ENCODE results near the gene IVNS1ABP.
"Not testable (repeated sequence)": the region's sequence is repeated elsewhere in the genome, so short reads cannot be mapped to it uniquely, and the experiment has no call there.

Gene IVNS1ABP

DNA sequence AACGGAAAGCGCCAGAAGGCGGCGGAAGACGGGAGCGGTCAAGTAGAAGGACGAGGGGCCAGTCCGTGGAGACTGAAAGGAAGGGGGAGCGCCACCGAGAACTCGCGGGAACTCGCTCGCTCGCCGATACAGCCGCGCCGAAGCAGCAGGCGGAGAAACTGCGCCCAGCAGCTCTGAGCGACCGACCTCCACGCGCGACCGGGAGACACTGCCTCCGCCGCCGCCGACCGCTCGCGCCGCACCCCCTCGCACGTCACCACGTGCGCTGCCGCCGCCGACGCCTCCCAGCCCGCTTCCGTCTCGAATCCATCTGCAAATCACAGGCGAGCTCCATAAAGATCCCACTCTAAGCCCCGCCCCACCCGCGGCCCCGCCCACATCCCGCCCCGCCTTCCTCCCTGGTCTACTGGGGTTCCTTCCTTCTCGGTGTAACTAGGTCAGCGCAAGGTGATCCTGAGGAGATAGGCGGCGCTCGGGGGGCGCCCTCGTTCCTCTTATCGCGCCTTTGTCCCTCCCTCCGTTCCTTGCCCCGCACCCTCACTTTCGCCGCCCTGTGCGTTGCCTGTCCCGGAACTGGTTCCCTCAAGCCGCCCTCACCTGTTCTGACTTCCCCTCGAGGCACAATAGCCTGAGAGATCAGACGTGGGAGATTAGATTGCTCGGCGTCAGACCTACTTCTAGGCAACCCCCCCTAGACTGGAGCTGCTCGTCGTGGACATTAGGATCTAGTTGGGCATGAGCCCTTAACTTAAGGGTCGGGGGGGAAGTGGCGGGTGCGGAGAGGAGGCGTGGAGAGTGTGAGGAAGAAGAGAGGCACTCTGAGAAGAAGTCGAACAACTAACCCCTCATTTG lies at the start of gene IVNS1ABP:
IVNS1ABP (minus strand) TSS at position 210 of the 852 bp plus-strand sequence. CDS start 7,750 bp downstream, outside the sequence.
- H3K36me3 Mint-ChIP-seq (ENCODE audit: insufficient read depth): peaks cover 31% of the 10 kb centered on the region

DNA sequence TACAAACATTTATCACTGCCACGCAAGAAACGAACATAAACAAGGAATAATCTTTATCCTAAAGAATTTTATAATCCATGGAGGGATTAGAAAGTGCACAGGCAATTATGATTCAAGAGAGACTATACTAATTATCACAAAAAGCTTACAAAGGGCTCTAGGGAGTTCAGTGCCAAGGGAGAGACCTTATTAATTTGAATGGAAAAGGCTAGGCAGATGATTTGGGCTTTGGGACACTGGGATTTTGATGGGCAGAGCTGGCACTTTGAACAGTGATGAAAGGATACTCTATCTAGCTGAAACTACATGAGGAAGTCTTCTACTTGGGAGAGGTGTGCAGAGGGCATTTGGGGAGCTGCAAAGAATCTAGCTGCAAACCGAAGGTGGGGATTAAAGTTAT lies 48.9 kb upstream of the IVNS1ABP start:
- H3K4me1 Mint-ChIP-seq: no peaks in the 10 kb centered on the region
- peaks cover 13% of the 10 kb centered on the region for H3K27me3 Mint-ChIP-seq
- ATAC-seq (replicated peaks; ENCODE audit: extremely low read depth, poor library complexity, severe bottlenecking): no peak
- no peak overlapping the region for H3K27ac Mint-ChIP-seq (ENCODE audit: low read depth)
- H3K36me3 Mint-ChIP-seq (ENCODE audit: insufficient read depth): no peaks in the 10 kb centered on the region
- DNase-seq (ENCODE audit: low spot score in 2 of 2): no peak
- H3K4me3 Mint-ChIP-seq: no peak overlapping the region
- peaks cover 13% of the 10 kb centered on the region for H3K9me3 Mint-ChIP-seq

More for the DNA sequence above, at the start of gene IVNS1ABP:
- H3K27me3 Mint-ChIP-seq: no peaks in the 10 kb centered on the region
- peak within 1 kb of the TSS; percentile 99 for H3K27ac Mint-ChIP-seq (ENCODE audit: low read depth)
- peak within 1 kb of the TSS; percentile 95 for H3K4me3 Mint-ChIP-seq
- DNase-seq (ENCODE audit: low spot score in 2 of 2) (peak; percentile 84 to 94), ATAC-seq (replicated peaks; ENCODE audit: extremely low read depth, poor library complexity, severe bottlenecking) (peak; percentile 70)
- H3K9me3 Mint-ChIP-seq: no peaks in the 10 kb centered on the region
- peaks cover 48% of the 10 kb centered on the region for H3K4me1 Mint-ChIP-seq

- not testable (repeated sequence) for DNase-seq (ENCODE audit: low spot score in 2 of 2); H3K4me1 Mint-ChIP-seq; ATAC-seq (replicated peaks; ENCODE audit: extremely low read depth, poor library complexity, severe bottlenecking); H3K36me3 Mint-ChIP-seq (ENCODE audit: insufficient read depth); H3K4me3 Mint-ChIP-seq; H3K27ac Mint-ChIP-seq (ENCODE audit: low read depth)
- Mint-ChIP-seq H3K27me3 (peaks cover 13% of the 10 kb centered on the region), H3K9me3 (peaks cover 16% of the 10 kb centered on the region)
Measured at GRCh38 chr1:185364528-185364927, 47.5 kb upstream of the IVNS1ABP start.

- peaks cover 16% of the 10 kb centered on the region for H3K9me3 Mint-ChIP-seq
- no peak overlapping the region for H3K4me3 Mint-ChIP-seq
- peaks cover 13% of the 10 kb centered on the region for H3K27me3 Mint-ChIP-seq
- ATAC-seq (replicated peaks; ENCODE audit: extremely low read depth, poor library complexity, severe bottlenecking) (no peak), DNase-seq (ENCODE audit: low spot score in 2 of 2) (no peak)
- H3K4me1 Mint-ChIP-seq: no peaks in the 10 kb centered on the region
- H3K27ac Mint-ChIP-seq (ENCODE audit: low read depth): no peak overlapping the region
- no peaks in the 10 kb centered on the region for H3K36me3 Mint-ChIP-seq (ENCODE audit: insufficient read depth)
Measured at GRCh38 chr1:185363205-185363604, 46.2 kb upstream of the IVNS1ABP start.

- Mint-ChIP-seq H3K27me3 (peaks cover 6% of the 10 kb centered on the region), H3K9me3 (peaks cover 16% of the 10 kb centered on the region)
Measured at GRCh38 chr1:185360714-185361113, 43.7 kb upstream of the IVNS1ABP start.

DNA sequence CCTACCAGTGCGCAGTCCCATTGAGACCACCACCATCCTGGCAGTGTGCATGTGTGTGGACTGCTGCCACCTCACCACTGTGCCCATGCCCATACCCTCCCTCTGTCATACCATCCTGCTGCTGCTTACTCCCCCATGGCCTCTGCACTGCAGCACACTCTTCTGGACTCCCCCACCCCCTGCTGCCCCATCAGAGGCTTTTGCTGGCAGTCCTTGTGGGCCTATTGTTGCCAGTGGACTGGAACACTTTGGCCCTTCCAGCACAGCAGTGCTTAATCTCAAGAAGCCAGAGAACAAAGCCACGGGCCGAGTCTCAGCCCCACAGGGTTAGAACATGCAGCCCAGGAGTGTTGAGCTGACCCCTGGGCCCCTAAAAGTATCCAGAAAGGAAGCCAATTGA lies 41.9 kb upstream of the IVNS1ABP start:
- H3K36me3 Mint-ChIP-seq (ENCODE audit: insufficient read depth): no peaks in the 10 kb centered on the region
- ATAC-seq (replicated peaks; ENCODE audit: extremely low read depth, poor library complexity, severe bottlenecking) (no peak), DNase-seq (ENCODE audit: low spot score in 2 of 2) (no peak)
- H3K9me3 Mint-ChIP-seq: peaks cover 16% of the 10 kb centered on the region
- no peaks in the 10 kb centered on the region for H3K27me3 Mint-ChIP-seq
- H3K4me3 Mint-ChIP-seq: no peak overlapping the region
- H3K27ac Mint-ChIP-seq (ENCODE audit: low read depth): no peak overlapping the region
- no peaks in the 10 kb centered on the region for H3K4me1 Mint-ChIP-seq

More at GRCh38 chr1:185360714-185361113, 43.7 kb upstream of the IVNS1ABP start:
- DNase-seq (ENCODE audit: low spot score in 2 of 2) (no peak), ATAC-seq (replicated peaks; ENCODE audit: extremely low read depth, poor library complexity, severe bottlenecking) (no peak)
- Mint-ChIP-seq H3K36me3 (ENCODE audit: insufficient read depth) (no peaks in the 10 kb centered on the region), H3K27ac (ENCODE audit: low read depth) (no peak overlapping the region), H3K4me3 (no peak overlapping the region), H3K4me1 (no peaks in the 10 kb centered on the region)

GRCh38 chr1:185355947-185356346 lies 38.9 kb upstream of the IVNS1ABP start:
- no peak overlapping the region for H3K27ac Mint-ChIP-seq (ENCODE audit: low read depth)
- ATAC-seq (replicated peaks; ENCODE audit: extremely low read depth, poor library complexity, severe bottlenecking) (no peak), DNase-seq (ENCODE audit: low spot score in 2 of 2) (no peak)
- no peak overlapping the region for H3K4me3 Mint-ChIP-seq
- H3K36me3 Mint-ChIP-seq (ENCODE audit: insufficient read depth): no peaks in the 10 kb centered on the region
- no peaks in the 10 kb centered on the region for H3K27me3 Mint-ChIP-seq
- peaks cover 3% of the 10 kb centered on the region for H3K9me3 Mint-ChIP-seq
- H3K4me1 Mint-ChIP-seq: no peaks in the 10 kb centered on the region

- Mint-ChIP-seq H3K9me3 (no peaks in the 10 kb centered on the region), H3K4me3 (no peak overlapping the region), H3K36me3 (ENCODE audit: insufficient read depth) (no peaks in the 10 kb centered on the region), H3K27ac (ENCODE audit: low read depth) (no peak overlapping the region), H3K4me1 (no peaks in the 10 kb centered on the region), H3K27me3 (no peaks in the 10 kb centered on the region)
- no peak for DNase-seq (ENCODE audit: low spot score in 2 of 2)
- ATAC-seq (replicated peaks; ENCODE audit: extremely low read depth, poor library complexity, severe bottlenecking): no peak
Measured at GRCh38 chr1:185353124-185353523, 36.1 kb upstream of the IVNS1ABP start.

GRCh38 chr1:185351734-185352466 lies 34.9 kb upstream of the IVNS1ABP start:
- Mint-ChIP-seq H3K4me1 (no peaks in the 10 kb centered on the region), H3K27me3 (no peaks in the 10 kb centered on the region), H3K27ac (ENCODE audit: low read depth) (no peak overlapping the region), H3K9me3 (no peaks in the 10 kb centered on the region), H3K36me3 (ENCODE audit: insufficient read depth) (no peaks in the 10 kb centered on the region), H3K4me3 (no peak overlapping the region)
- DNase-seq (ENCODE audit: low spot score in 2 of 2) (no peak), ATAC-seq (replicated peaks; ENCODE audit: extremely low read depth, poor library complexity, severe bottlenecking) (no peak)

DNA sequence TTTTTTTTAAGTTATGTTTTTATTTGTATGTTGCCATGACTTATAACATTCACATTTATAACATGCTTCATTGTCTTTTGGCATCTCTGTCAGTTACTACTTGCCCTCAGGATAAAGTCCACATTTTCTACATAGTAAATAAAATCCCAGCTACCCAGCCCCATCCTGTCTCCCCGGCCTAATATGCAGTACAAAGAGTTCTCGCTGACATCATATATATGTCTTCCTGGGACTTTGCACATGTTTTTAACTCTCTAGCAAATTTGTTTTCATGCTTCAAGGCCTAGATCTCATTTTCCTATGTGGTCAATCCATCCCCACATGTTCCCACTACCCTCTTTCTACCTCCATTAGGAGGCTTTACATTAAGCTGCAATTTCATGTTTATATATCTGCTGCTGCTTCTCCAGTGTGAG lies 33.0 kb upstream of the IVNS1ABP start:
- DNase-seq (ENCODE audit: low spot score in 2 of 2) (no peak), ATAC-seq (replicated peaks; ENCODE audit: extremely low read depth, poor library complexity, severe bottlenecking) (no peak)
- Mint-ChIP-seq H3K4me3 (no peak overlapping the region), H3K36me3 (ENCODE audit: insufficient read depth) (no peaks in the 10 kb centered on the region), H3K4me1 (peaks cover 12% of the 10 kb centered on the region), H3K27me3 (no peaks in the 10 kb centered on the region), H3K9me3 (no peaks in the 10 kb centered on the region), H3K27ac (ENCODE audit: low read depth) (no peak overlapping the region)

DNA sequence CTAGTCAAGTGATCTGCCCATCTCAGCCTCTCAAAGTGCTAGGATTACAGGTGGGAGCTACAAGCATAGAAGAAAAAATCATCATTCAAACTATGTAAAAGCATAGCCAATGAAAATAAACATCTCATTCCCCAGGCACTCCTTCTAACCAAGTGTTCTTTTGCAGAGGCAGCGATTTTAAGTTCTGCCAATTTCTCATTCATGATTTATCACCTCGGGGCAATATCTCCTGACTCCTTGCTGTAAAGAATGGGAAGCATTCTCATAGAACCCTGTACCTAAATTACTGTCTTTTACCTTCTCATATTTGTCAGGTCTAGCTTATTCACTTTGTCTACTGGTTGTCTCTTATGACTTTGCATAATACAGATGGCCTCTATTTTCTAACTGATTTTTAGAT lies 32.5 kb upstream of the IVNS1ABP start:
- H3K27ac Mint-ChIP-seq (ENCODE audit: low read depth): no peak overlapping the region
- H3K9me3 Mint-ChIP-seq: no peaks in the 10 kb centered on the region
- no peaks in the 10 kb centered on the region for H3K27me3 Mint-ChIP-seq
- peaks cover 12% of the 10 kb centered on the region for H3K4me1 Mint-ChIP-seq
- no peaks in the 10 kb centered on the region for H3K36me3 Mint-ChIP-seq (ENCODE audit: insufficient read depth)
- H3K4me3 Mint-ChIP-seq: no peak overlapping the region
- DNase-seq (ENCODE audit: low spot score in 2 of 2) (no peak), ATAC-seq (replicated peaks; ENCODE audit: extremely low read depth, poor library complexity, severe bottlenecking) (no peak)

DNA sequence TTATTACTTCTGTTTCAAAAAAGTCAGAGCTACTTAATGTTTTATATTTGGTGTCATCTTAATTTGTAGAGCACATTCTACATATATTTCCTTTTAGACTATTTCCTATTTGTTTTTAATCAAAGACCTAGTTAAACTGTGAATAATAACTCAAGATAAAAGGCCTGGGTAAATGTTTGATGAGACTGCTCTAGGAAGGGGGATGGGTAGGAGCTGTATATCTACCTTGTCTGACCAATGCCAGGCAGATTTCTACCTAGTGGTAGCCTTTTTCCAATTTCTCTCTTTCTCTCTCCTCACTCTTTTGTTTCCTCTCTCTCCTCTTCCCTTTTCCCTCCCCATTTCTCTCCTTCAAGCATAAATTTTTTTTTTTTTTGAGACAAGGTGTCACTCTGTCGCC lies 31.9 kb upstream of the IVNS1ABP start:
- ATAC-seq (replicated peaks; ENCODE audit: extremely low read depth, poor library complexity, severe bottlenecking) (no peak), DNase-seq (ENCODE audit: low spot score in 2 of 2) (no peak)
- Mint-ChIP-seq H3K9me3 (no peaks in the 10 kb centered on the region), H3K27me3 (no peaks in the 10 kb centered on the region), H3K4me3 (no peak overlapping the region), H3K36me3 (ENCODE audit: insufficient read depth) (no peaks in the 10 kb centered on the region), H3K27ac (ENCODE audit: low read depth) (no peak overlapping the region), H3K4me1 (peaks cover 12% of the 10 kb centered on the region)

- no peak overlapping the region for H3K27ac Mint-ChIP-seq (ENCODE audit: low read depth)
- H3K4me1 Mint-ChIP-seq: peaks cover 12% of the 10 kb centered on the region
- DNase-seq (ENCODE audit: low spot score in 2 of 2) (no peak), ATAC-seq (replicated peaks; ENCODE audit: extremely low read depth, poor library complexity, severe bottlenecking) (no peak)
- H3K36me3 Mint-ChIP-seq (ENCODE audit: insufficient read depth): no peaks in the 10 kb centered on the region
- H3K27me3 Mint-ChIP-seq: no peaks in the 10 kb centered on the region
- no peak overlapping the region for H3K4me3 Mint-ChIP-seq
- no peaks in the 10 kb centered on the region for H3K9me3 Mint-ChIP-seq
Measured at GRCh38 chr1:185348296-185348695, 31.3 kb upstream of the IVNS1ABP start.

Data from central memory CD8-positive, alpha-beta T cell (primary cell).